Activated CD4-positive, alpha-beta memory T cell treated with anti-CD3 and anti-CD28 coated beads, Interleukin-2, amount 10 ng/mL, durations not matched to agents 7 days and 5 days (primary cell): ENCODE data around the gene KRT86. TPM values are rescaled to one million over a fixed set of nuclear protein-coding genes. Genes with fewer than 3 reads are reported as not detected.
"Not testable (repeated sequence)": the region's sequence is repeated elsewhere in the genome, so short reads cannot be mapped to it uniquely, and the experiment has no call there.

ENCODE experiments used
- CTCF ChIA-PET: fragments of 350-600 bp; sonication (Branson Sonifier 250); formaldehyde crosslinking; loops from one replicate; lab custom pipeline; 2021; ENCODE audit warnings: antibody characterized with exemption, inconsistent platforms; lab: Charles Lee
- POLR2A ChIA-PET: fragments of 350-600 bp; sonication (Branson Sonifier 250); formaldehyde crosslinking; loops from one replicate; lab custom pipeline; 2021; ENCODE audit warnings: antibody characterized with exemption; lab: Charles Lee
- DNase-seq: peaks from one replicate; pipeline ENCODE4 v3.0.0-alpha.2; 2020
- H3K27ac Mint-ChIP-seq: one replicate; pipeline ENCODE4 v1.8.0; 2021; ENCODE audit warnings: mild to moderate bottlenecking, mixed read lengths
- H3K27me3 Mint-ChIP-seq: one replicate; pipeline ENCODE4 v1.8.0; 2021; ENCODE audit warnings: mixed read lengths
- H3K36me3 Mint-ChIP-seq: one replicate; pipeline ENCODE4 v1.8.0; 2021; ENCODE audit warnings: low read depth, mixed read lengths
- H3K4me1 Mint-ChIP-seq: one replicate; pipeline ENCODE4 v1.8.0; 2021; ENCODE audit warnings: mixed read lengths
- H3K4me3 Mint-ChIP-seq: one replicate; pipeline ENCODE4 v1.8.0; 2021; ENCODE audit warnings: mild to moderate bottlenecking, mixed read lengths
- H3K9me3 Mint-ChIP-seq: one replicate; pipeline ENCODE4 v1.8.0; 2021; ENCODE audit warnings: mixed read lengths
- total RNA-seq, 2 experiments: library from RNA; stranded (reverse); gene quantifications; one replicate each; pipeline ENCODE4 v1.2.3, GENCODE V29; 2021

The KRT86 gene
- total RNA-seq, 2 experiments from 2014 or later, result 0.23 to 0.30 TPM

- Mint-ChIP-seq H3K27me3 (peaks cover 69% of the 10 kb centered on the region), H3K27ac (no peak overlapping the region), H3K4me1 (peaks cover 13% of the 10 kb centered on the region), H3K36me3 (no peaks in the 10 kb centered on the region), H3K9me3 (no peaks in the 10 kb centered on the region), H3K4me3 (no peak overlapping the region)
- no peak for DNase-seq
- ChIA-PET POLR2A (interaction anchor here (1.4 kb wide), 1 partner anchor 16 kb away, joined by 4 read pairs; no protein-coding TSS in a partner anchor), CTCF (interaction anchor here (0.8 to 7.1 kb wide), 7 partner anchors 11 to 154 kb away, joined by 3 to 50 read pairs (median 3); no protein-coding TSS in a partner anchor)
Measured at GRCh38 chr12:52310622-52311284, 36.3 kb downstream of the KRT86 start.

GRCh38 chr12:52311285-52311648 is 36.8 kb downstream of the KRT86 start:
- Mint-ChIP-seq H3K4me3 (no peak overlapping the region), H3K4me1 (peaks cover 11% of the 10 kb centered on the region), H3K9me3 (no peaks in the 10 kb centered on the region), H3K27me3 (peaks cover 67% of the 10 kb centered on the region), H3K27ac (no peak overlapping the region), H3K36me3 (no peaks in the 10 kb centered on the region)
- CTCF ChIA-PET, result interaction anchor here (0.8 to 7.1 kb wide), 8 partner anchors 11 to 155 kb away, joined by 3 to 50 read pairs (median 4); no protein-coding TSS in a partner anchor
- POLR2A ChIA-PET, result interaction anchor here (0.6 to 1.4 kb wide), 2 partner anchors 16 to 82 kb away, joined by 3 to 4 read pairs; no protein-coding TSS in a partner anchor
- no peak for DNase-seq

- CTCF ChIA-PET, result interaction anchor here (0.8 to 7.1 kb wide), 6 partner anchors 15 to 155 kb away, joined by 3 to 50 read pairs (median 4); no protein-coding TSS in a partner anchor
- Mint-ChIP-seq H3K4me3 (no peak overlapping the region), H3K4me1 (peaks cover 11% of the 10 kb centered on the region), H3K27ac (no peak overlapping the region), H3K9me3 (no peaks in the 10 kb centered on the region), H3K36me3 (no peaks in the 10 kb centered on the region), H3K27me3 (peaks cover 59% of the 10 kb centered on the region)
- POLR2A ChIA-PET, result interaction anchor here (1.4 kb wide), 1 partner anchor 17 kb away, joined by 4 read pairs; no protein-coding TSS in a partner anchor
- no peak for DNase-seq
Measured at GRCh38 chr12:52312086-52312485, 37.6 kb downstream of the KRT86 start.

GRCh38 chr12:52313461-52313860 is 39.0 kb downstream of the KRT86 start:
- Mint-ChIP-seq H3K36me3 (no peaks in the 10 kb centered on the region), H3K27ac (no peak overlapping the region), H3K27me3 (peaks cover 47% of the 10 kb centered on the region), H3K4me1 (peaks cover 7% of the 10 kb centered on the region), H3K9me3 (no peaks in the 10 kb centered on the region), H3K4me3 (no peak overlapping the region)
- ChIA-PET CTCF (interaction anchor here (2.6 kb wide), 1 partner anchor 14 kb away, joined by 13 read pairs; no protein-coding TSS in a partner anchor), POLR2A (no interaction called here)
- no peak for DNase-seq

- H3K27me3 Mint-ChIP-seq, result peaks cover 46% of the 10 kb centered on the region
Measured at GRCh38 chr12:52313926-52314325, 39.5 kb downstream of the KRT86 start.

GRCh38 chr12:52314511-52314910 is 40.1 kb downstream of the KRT86 start:
- H3K4me1 Mint-ChIP-seq, result peaks cover 2% of the 10 kb centered on the region
- no peak overlapping the region for H3K4me3 Mint-ChIP-seq
- ChIA-PET POLR2A (no interaction called here), CTCF (interaction anchor here (0.9 to 1.8 kb wide), 2 partner anchors 13 to 58 kb away, joined by 4 to 11 read pairs; no protein-coding TSS in a partner anchor)
- no peaks in the 10 kb centered on the region for H3K9me3 Mint-ChIP-seq
- DNase-seq, result no peak
- H3K36me3 Mint-ChIP-seq, result no peaks in the 10 kb centered on the region
- peaks cover 46% of the 10 kb centered on the region for H3K27me3 Mint-ChIP-seq
- no peak overlapping the region for H3K27ac Mint-ChIP-seq

More at GRCh38 chr12:52313926-52314325, 39.5 kb downstream of the KRT86 start:
- Mint-ChIP-seq H3K4me3 (no peak overlapping the region), H3K36me3 (no peaks in the 10 kb centered on the region), H3K27ac (no peak overlapping the region), H3K4me1 (peaks cover 3% of the 10 kb centered on the region), H3K9me3 (no peaks in the 10 kb centered on the region)
- ChIA-PET POLR2A (no interaction called here), CTCF (interaction anchor here (2.6 kb wide), 1 partner anchor 13 kb away, joined by 13 read pairs; no protein-coding TSS in a partner anchor)
- no peak for DNase-seq

GRCh38 chr12:52315721-52316120 is 41.3 kb downstream of the KRT86 start:
- not testable (repeated sequence) for H3K4me3 Mint-ChIP-seq

GRCh38 chr12:52316290-52316689 is 41.8 kb downstream of the KRT86 start:
- Mint-ChIP-seq H3K27ac (no peak overlapping the region), H3K4me3 (no peak overlapping the region), H3K36me3 (no peaks in the 10 kb centered on the region), H3K4me1 (peaks cover 2% of the 10 kb centered on the region), H3K9me3 (no peaks in the 10 kb centered on the region), H3K27me3 (peaks cover 47% of the 10 kb centered on the region)
- ChIA-PET CTCF (interaction anchor here (1.3 to 1.8 kb wide), 4 partner anchors 9 to 37 kb away, joined by 3 to 11 read pairs (median 4); no protein-coding TSS in a partner anchor), POLR2A (no interaction called here)
- no peak for DNase-seq

More at GRCh38 chr12:52315721-52316120, 41.3 kb downstream of the KRT86 start:
- H3K4me1 Mint-ChIP-seq, H3K36me3 Mint-ChIP-seq, POLR2A ChIA-PET, H3K9me3 Mint-ChIP-seq, H3K27ac Mint-ChIP-seq: not testable (repeated sequence)
- H3K27me3 Mint-ChIP-seq, result peaks cover 47% of the 10 kb centered on the region
- CTCF ChIA-PET, result interaction anchor here (1.3 to 1.8 kb wide), 4 partner anchors 8 to 37 kb away, joined by 3 to 11 read pairs (median 4); no protein-coding TSS in a partner anchor
- peak; percentile 46 for DNase-seq

- Mint-ChIP-seq H3K36me3 (no peaks in the 10 kb centered on the region), H3K4me1 (peaks cover 2% of the 10 kb centered on the region), H3K4me3 (no peak overlapping the region), H3K27ac (no peak overlapping the region), H3K9me3 (no peaks in the 10 kb centered on the region), H3K27me3 (peaks cover 46% of the 10 kb centered on the region)
- CTCF ChIA-PET, result interaction anchor here (1.3 to 1.5 kb wide), 3 partner anchors 9 to 38 kb away, joined by 3 to 4 read pairs (median 3); no protein-coding TSS in a partner anchor
- POLR2A ChIA-PET, result no interaction called here
- no peak for DNase-seq
Measured at GRCh38 chr12:52316701-52317100, 42.3 kb downstream of the KRT86 start.

GRCh38 chr12:52317468-52318052 is 43.1 kb downstream of the KRT86 start:
- H3K27me3 Mint-ChIP-seq, result peaks cover 48% of the 10 kb centered on the region
- POLR2A ChIA-PET, result no interaction called here
- no peaks in the 10 kb centered on the region for H3K9me3 Mint-ChIP-seq
- no peaks in the 10 kb centered on the region for H3K36me3 Mint-ChIP-seq
- CTCF ChIA-PET, result interaction anchor here (1.3 kb wide), 1 partner anchor 161 kb away, joined by 3 read pairs; no protein-coding TSS in a partner anchor
- no peak overlapping the region for H3K27ac Mint-ChIP-seq
- peaks cover 2% of the 10 kb centered on the region for H3K4me1 Mint-ChIP-seq
- no peak for DNase-seq
- H3K4me3 Mint-ChIP-seq, result no peak overlapping the region

GRCh38 chr12:52318241-52318990 is 44.0 kb downstream of the KRT86 start:
- H3K27ac Mint-ChIP-seq, result no peak overlapping the region
- POLR2A ChIA-PET, result no interaction called here
- peaks cover 48% of the 10 kb centered on the region for H3K27me3 Mint-ChIP-seq
- peaks cover 2% of the 10 kb centered on the region for H3K4me1 Mint-ChIP-seq
- no peak overlapping the region for H3K4me3 Mint-ChIP-seq
- DNase-seq, result no peak
- H3K36me3 Mint-ChIP-seq, result no peaks in the 10 kb centered on the region
- CTCF ChIA-PET, result interaction anchor here (0.8 to 2.0 kb wide), 7 partner anchors 10 to 163 kb away, joined by 3 to 10 read pairs (median 3); no protein-coding TSS in a partner anchor
- no peaks in the 10 kb centered on the region for H3K9me3 Mint-ChIP-seq

GRCh38 chr12:52319097-52319496 is 44.7 kb downstream of the KRT86 start:
- no peak overlapping the region for H3K27ac Mint-ChIP-seq
- peaks cover 2% of the 10 kb centered on the region for H3K4me1 Mint-ChIP-seq
- H3K4me3 Mint-ChIP-seq, result no peak overlapping the region
- ChIA-PET POLR2A (no interaction called here), CTCF (interaction anchor here (0.8 to 2.0 kb wide), 8 partner anchors 9 to 164 kb away, joined by 3 to 10 read pairs (median 3); no protein-coding TSS in a partner anchor)
- no peaks in the 10 kb centered on the region for H3K9me3 Mint-ChIP-seq
- H3K36me3 Mint-ChIP-seq, result no peaks in the 10 kb centered on the region
- DNase-seq, result no peak
- peaks cover 43% of the 10 kb centered on the region for H3K27me3 Mint-ChIP-seq
